Endodermal cell (in vitro differentiated cells): ENCODE data around the gene NHERF1. TPM values are rescaled to one million over a fixed set of nuclear protein-coding genes. Genes with fewer than 3 reads are reported as not detected.
A peak's percentile ranks its signal among the peaks of the same experiment; 100 is the strongest.

Experiments used
- DNase-seq: peaks from one replicate; pipeline ENCODE4 v3.0.0-alpha.2; 2017
- H3K27ac ChIP-seq: 2 replicates; pipeline ENCODE4 v1.5.1; 2013; ENCODE audit warnings: mild to moderate bottlenecking, low read depth, low read length, moderate library complexity
- H3K27me3 ChIP-seq: 2 replicates; pipeline ENCODE4 v1.6.1; 2013; ENCODE audit warnings: mild to moderate bottlenecking, low read length, moderate library complexity; ENCODE audit not compliant: insufficient read depth, control insufficient read depth, poor library complexity, severe bottlenecking
- H3K36me3 ChIP-seq: 2 replicates; pipeline ENCODE4 v1.7.0; 2013; ENCODE audit warnings: mild to moderate bottlenecking, low read length, moderate library complexity; ENCODE audit not compliant: control insufficient read depth, insufficient read depth
- H3K4me1 ChIP-seq: one replicate; pipeline ENCODE4 v1.7.0; 2013; ENCODE audit warnings: low read length; ENCODE audit not compliant: control insufficient read depth, insufficient read depth
- H3K4me3 ChIP-seq: 2 replicates; pipeline ENCODE4 v1.5.1; 2013; ENCODE audit warnings: mild to moderate bottlenecking, low read length, moderate library complexity
- H3K9ac ChIP-seq: 2 replicates; pipeline ENCODE4 v1.6.1; 2013; ENCODE audit warnings: mild to moderate bottlenecking, low read length, moderate library complexity; ENCODE audit not compliant: poor library complexity, severe bottlenecking; ENCODE audit errors: extremely low read depth
- H3K9me3 ChIP-seq: 2 replicates; pipeline ENCODE4 v1.6.1; 2013; ENCODE audit warnings: mild to moderate bottlenecking, low read length, moderate library complexity; ENCODE audit not compliant: control insufficient read depth
- H3K27ac Mint-ChIP-seq: 2 replicates; pipeline ENCODE4 v1.8.0; 2020; ENCODE audit warnings: mixed read lengths
- H3K27me3 Mint-ChIP-seq: 2 replicates; pipeline ENCODE4 v1.8.0; 2021; ENCODE audit warnings: mild to moderate bottlenecking, mixed read lengths; ENCODE audit not compliant: insufficient read depth
- H3K36me3 Mint-ChIP-seq: 2 replicates; pipeline ENCODE4 v1.8.0; 2020; ENCODE audit warnings: low read depth, mixed read lengths
- H3K4me1 Mint-ChIP-seq: 2 replicates; pipeline ENCODE4 v1.8.0; 2020; ENCODE audit warnings: mixed read lengths
- H3K4me3 Mint-ChIP-seq: 2 replicates; pipeline ENCODE4 v1.8.0; 2020; ENCODE audit warnings: mild to moderate bottlenecking, moderate library complexity, mixed read lengths
- H3K9me3 Mint-ChIP-seq: 2 replicates; pipeline ENCODE4 v1.8.0; 2020; ENCODE audit warnings: mild to moderate bottlenecking, mixed read lengths
- CTCF ChIP-seq: fragments of 200-600 bp; sonication (generic); conservative IDR thresholded peaks from 2 replicates; pipeline ENCODE4 v1.5.0; 2021; ENCODE audit warnings: antibody characterized with exemption, mild to moderate bottlenecking
- WGBS, 2 experiments: methylation state at CpG; one replicate each; pipeline versions ENCODE4 v1.1.5 to v1.1.7; 2013; ENCODE audit warnings: missing lambda C conversion rate in 2 of 2, mixed read lengths in 1 of 2; ENCODE audit not compliant: insufficient coverage in 1 of 2, insufficient read length in 1 of 2; 5-methylcytosine and 5-hydroxymethylcytosine counted together
- total RNA-seq, 2 donors: library from RNA; stranded (reverse); fragmentation: NEBNext Ultra II Directional in 1 of 2; extraction: Animal tissue kit (Norgen Biotek cat#: 25700) in 1 of 2; gene quantifications; 2 replicates in 1 of 2; 3 replicates in 1 of 2; pipeline ENCODE4 v1.2.1, GENCODE V29; 2021

Gene NHERF1
- total RNA-seq, 2 donors from 2014 or later, result 116 to 138 TPM

- no peaks in the 10 kb centered on the region for H3K9me3 ChIP-seq
- H3K36me3 ChIP-seq, result peaks cover 85% of the 10 kb centered on the region
- Mint-ChIP-seq H3K27ac (no peak overlapping the region), H3K27me3 (no peaks in the 10 kb centered on the region), H3K36me3 (peaks cover 55% of the 10 kb centered on the region), H3K9me3 (no peaks in the 10 kb centered on the region), H3K4me1 (peaks cover 2% of the 10 kb centered on the region), H3K4me3 (no peak overlapping the region)
- 96 to 100% methylated on average over 6 to 7 of the region's 7 CpGs for WGBS, 2 experiments
- H3K4me1 ChIP-seq, result no peaks in the 10 kb centered on the region
- no peaks in the 10 kb centered on the region for H3K27me3 ChIP-seq
- no peak overlapping the region for H3K9ac ChIP-seq
- TF ChIP-seq CTCF, result no peak
- peak overlapping the region; percentile 7 for H3K27ac ChIP-seq
- no peak for DNase-seq
- H3K4me3 ChIP-seq, result no peak overlapping the region
Observed at GRCh38 chr17:74768763-74769114, 20.3 kb downstream of the NHERF1 start.

GRCh38 chr17:74769266-74769855, 20.9 kb downstream of the NHERF1 start:
- no peaks in the 10 kb centered on the region for H3K27me3 ChIP-seq
- H3K9ac ChIP-seq, result no peak overlapping the region
- peak overlapping the region; percentile 7 for H3K27ac ChIP-seq
- Mint-ChIP-seq H3K27ac (no peak overlapping the region), H3K4me1 (peaks cover 2% of the 10 kb centered on the region), H3K4me3 (no peak overlapping the region), H3K36me3 (peaks cover 59% of the 10 kb centered on the region), H3K27me3 (no peaks in the 10 kb centered on the region), H3K9me3 (no peaks in the 10 kb centered on the region)
- H3K4me1 ChIP-seq, result no peaks in the 10 kb centered on the region
- WGBS, 2 experiments, result 88 to 91% methylated on average over 5 to 6 of the region's 6 CpGs
- H3K36me3 ChIP-seq, result peaks cover 86% of the 10 kb centered on the region
- H3K4me3 ChIP-seq, result no peak overlapping the region
- no peak for TF ChIP-seq CTCF
- no peaks in the 10 kb centered on the region for H3K9me3 ChIP-seq
- DNase-seq, result no peak

- Mint-ChIP-seq H3K27ac (peak overlapping the region; percentile 4), H3K27me3 (no peaks in the 10 kb centered on the region), H3K9me3 (no peaks in the 10 kb centered on the region), H3K4me3 (no peak overlapping the region), H3K36me3 (peaks cover 56% of the 10 kb centered on the region), H3K4me1 (peaks cover 2% of the 10 kb centered on the region)
- H3K9ac ChIP-seq, result no peak overlapping the region
- no peak overlapping the region for H3K27ac ChIP-seq
- no peaks in the 10 kb centered on the region for H3K4me1 ChIP-seq
- 88 to 96% methylated on average over 4 to 5 of the region's 5 CpGs for WGBS, 2 experiments
- no peaks in the 10 kb centered on the region for H3K27me3 ChIP-seq
- DNase-seq, result no peak
- H3K4me3 ChIP-seq, result no peak overlapping the region
- peaks cover 80% of the 10 kb centered on the region for H3K36me3 ChIP-seq
- no peaks in the 10 kb centered on the region for H3K9me3 ChIP-seq
- TF ChIP-seq CTCF, result no peak
Observed at GRCh38 chr17:74769856-74770497, 21.5 kb downstream of the NHERF1 start.
